Choroid plexus epithelial cell (primary cell): ENCODE results near the gene SCNN1A.

Experiments used
- DNase-seq: peaks from one replicate; pipeline ENCODE4 v3.0.0-alpha.2; 2010; ENCODE audit warnings: low read depth
- H3K4me3 ChIP-seq: 2 replicates; pipeline ENCODE4 v1.5.1; 2011; ENCODE audit warnings: low read depth, mild to moderate bottlenecking, control low read depth, low read length, moderate library complexity
- CTCF ChIP-seq: conservative IDR thresholded peaks from 2 replicates; pipeline ENCODE4 v1.5.1; 2011; ENCODE audit warnings: low read depth, mild to moderate bottlenecking, control low read depth, inconsistent platforms, low read length, moderate library complexity

The SCNN1A gene

GRCh38 chr12:6326316-6327228 is 48.8 kb downstream of the SCNN1A start:
- peak; percentile 68 for TF ChIP-seq CTCF
- no peak overlapping the region for H3K4me3 ChIP-seq
- DNase-seq = peak; percentile 82

DNA sequence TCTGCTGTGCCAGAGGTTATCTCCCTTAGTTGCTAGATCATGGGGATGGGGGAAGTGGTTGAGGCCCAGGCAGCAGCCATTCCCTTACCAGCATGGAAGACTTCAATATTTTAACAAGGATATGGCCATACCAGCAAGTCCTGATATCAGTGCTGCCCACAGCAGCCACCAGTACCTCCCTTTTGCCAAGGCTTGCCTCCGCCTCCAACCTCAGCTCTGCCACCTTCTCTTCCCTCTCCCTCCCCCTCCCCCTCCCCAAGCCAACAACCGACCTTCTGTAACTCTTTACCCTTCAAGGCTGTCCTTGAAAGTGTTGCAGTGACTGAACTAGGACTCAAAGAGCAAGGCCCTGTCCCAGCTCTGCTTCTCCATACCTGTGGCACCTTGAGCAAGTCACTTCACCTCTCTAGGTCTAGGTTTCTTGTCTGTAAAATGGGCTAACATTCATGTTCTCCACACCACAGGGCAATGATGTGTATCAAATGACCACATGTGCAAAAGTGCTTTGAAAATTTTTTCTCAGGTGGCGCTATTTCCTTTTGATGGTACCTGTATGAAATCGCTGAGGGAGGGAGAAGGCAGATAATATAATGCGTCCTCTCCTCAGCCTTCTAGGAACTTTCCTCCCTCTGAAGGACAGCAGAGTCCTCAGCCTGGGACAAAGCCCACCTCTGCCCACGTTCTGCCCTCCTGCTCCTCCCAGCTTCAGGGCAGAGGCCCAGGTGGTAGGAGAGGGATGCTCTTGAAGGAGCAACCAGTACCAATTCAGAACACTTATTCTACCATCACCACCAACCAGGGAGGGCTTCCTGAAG is 50.2 kb downstream of the SCNN1A start:
- no peak for DNase-seq
- H3K4me3 ChIP-seq = no peak overlapping the region
- TF ChIP-seq CTCF = no peak

DNA sequence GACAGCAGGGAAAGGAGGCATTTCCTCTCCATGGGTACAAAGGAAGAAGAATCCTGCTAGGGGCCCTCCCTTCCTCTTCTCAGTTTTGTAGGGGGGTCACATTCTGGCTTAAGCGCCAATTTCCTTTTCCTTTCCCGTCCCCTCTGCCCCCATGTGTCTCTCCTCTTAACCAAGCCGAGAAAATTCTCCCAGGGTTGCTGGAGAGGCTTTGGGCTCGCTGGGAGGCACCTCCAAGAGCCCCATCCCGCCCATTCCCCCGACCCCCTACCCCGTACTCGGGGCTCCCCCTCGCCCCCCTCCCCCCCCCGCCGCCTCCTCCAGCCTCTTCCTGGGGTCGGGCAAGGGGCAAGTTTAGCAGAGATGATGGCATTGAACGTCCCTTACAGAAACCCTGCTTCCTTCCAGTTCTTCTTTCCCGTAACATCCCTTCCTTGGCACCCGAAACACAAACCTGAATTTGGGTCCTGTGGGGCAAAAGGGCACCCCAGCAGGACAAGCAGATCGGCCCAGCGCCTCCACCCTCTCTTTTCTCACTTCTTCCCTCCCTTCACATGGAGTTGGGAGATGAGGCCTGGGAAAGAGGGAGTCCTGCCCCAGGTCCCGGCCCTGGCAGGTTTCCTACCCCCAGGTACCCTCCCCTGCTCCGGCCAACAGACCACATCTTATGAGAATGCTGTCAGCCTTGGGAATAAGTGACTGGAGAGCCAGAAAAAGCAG is 51.2 kb downstream of the SCNN1A start:
- no peak overlapping the region for H3K4me3 ChIP-seq
- no peak for TF ChIP-seq CTCF
- no peak for DNase-seq

DNA sequence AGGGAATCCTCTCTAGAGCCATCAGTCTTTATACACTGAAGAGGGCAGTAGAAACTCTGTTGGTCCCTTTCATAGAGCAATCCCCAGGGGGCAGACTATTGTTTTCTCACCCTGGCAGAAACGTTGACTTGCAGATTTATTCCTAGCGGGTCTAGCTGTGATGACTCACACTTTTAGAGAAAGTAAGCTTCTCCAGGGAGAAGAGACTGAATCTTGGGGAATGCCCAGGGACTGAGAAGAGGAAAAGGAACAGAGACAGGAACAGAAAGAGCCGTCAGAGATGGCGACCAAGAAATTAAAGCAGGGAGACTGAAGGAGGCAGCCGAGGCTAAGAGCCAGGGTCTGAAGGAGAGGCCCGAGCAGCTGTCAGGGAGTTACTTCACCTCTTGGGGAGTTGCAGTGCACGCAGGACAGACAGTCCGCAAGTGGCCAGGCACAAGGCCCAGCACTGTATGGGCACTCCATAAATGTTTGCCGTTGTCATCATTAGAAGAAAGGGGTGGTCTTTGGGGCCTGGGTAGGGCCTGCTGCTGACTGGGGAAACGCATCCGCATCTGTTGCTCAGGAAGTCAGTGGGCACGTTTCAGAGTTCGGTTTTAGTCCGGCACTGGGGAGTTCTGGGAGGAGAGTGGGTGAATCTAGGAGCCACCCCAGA is 51.9 kb downstream of the SCNN1A start:
- TF ChIP-seq CTCF = peak; percentile 66
- DNase-seq = peak; percentile 95
- H3K4me3 ChIP-seq = no peak overlapping the region

DNA sequence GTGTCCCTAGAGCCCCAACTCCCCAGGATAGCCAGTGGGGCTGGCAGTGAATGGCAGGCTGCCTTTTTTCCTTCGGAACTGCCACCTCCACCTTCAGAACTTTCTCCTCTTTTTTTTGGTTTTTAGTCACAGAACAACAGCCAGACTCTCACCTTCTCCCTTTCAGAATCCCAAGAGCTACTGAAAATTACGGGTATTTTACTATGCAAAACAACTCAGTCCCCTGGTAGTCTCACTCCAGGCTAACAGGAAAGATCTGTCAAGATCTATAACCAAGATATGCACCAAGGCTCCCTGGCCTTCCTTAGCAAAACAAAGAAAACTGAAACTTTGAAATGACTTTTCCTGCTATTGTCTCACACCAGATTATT is 52.4 kb downstream of the SCNN1A start:
- no peak for TF ChIP-seq CTCF
- no peak for DNase-seq
- no peak overlapping the region for H3K4me3 ChIP-seq

- no peak for DNase-seq
- TF ChIP-seq CTCF = no peak
- no peak overlapping the region for H3K4me3 ChIP-seq
These were observed 53.0 kb downstream of the SCNN1A start for GRCh38 chr12:6322352-6322751.
